HG02852 (cell line): Measurements from ENCODE around the gene PELI2.

Experiments used
- ATAC-seq: cut with Tn5 transposase; IDR thresholded peaks from one replicate; pipeline ENCODE4 v1.9.1; 2021; ENCODE audit warnings: mild to moderate bottlenecking, moderate library complexity; ENCODE audit not compliant: unreplicated experiment

PELI2 gene

DNA sequence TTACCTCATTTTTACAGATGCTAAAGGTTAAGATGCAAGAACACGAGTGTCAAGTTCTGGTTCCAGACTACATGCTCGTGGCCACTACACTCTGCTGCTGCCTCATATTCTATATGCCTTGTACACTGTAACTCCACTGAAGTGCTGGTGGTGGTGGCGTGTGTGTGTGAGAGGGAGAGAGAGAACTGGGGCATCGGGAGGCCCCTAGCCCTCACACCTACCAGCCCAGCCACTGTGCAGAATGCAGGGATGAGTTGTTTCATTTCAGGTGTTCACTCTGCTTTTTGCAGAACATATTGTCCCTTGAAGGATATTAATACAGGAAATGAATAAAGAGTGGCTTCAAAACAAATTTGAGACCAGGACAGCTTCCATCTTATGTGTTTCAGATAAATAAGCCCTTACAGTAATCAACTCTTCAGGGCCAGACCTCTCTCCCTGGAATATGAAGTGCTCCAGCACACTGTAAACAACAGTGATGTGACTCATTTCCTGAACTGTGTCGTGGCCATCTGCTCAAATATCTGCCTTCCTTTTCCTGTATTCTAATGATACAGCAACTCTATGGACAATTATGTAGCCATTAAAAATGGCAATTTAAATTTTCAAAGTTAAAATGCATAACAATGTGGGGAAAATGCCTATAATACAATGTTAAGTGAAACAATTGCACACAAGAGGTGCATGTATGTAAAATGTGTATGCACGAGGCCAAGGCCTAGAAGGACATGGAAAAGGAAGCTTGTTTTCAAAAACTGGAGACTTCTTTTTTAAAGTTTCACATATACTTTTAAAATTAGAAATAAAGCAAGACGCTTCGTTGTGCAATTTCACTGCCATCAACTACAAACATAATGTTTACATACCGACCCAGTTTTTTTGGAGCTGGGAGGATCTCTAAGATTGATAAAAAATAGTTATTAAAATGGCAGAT lies 215.4 kb downstream of the PELI2 start:
- no peak for ATAC-seq

DNA sequence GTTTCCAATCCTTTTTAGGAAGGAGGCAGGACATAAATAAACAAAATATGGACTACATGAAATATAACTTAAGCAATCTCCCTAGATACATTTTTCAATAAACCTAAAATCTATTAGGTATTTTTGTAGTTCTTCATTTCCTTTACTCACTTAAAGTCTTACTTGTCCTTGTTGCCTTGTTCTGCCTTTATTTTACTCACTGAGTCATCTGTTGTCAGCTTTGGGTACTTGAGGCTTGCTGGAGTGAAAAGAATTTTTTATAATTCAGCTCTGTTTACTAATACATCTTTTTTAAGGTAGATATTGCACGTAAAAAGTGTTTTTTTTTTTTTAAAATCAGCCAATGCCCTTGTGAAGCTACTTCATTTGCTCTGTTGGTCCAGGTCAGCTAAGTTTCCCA lies 216.2 kb downstream of the PELI2 start:
- ATAC-seq, result no peak

- ATAC-seq, result no peak
Observed at GRCh38 chr14:56338674-56339073, 220.5 kb downstream of the PELI2 start.

- peak; percentile 62 for ATAC-seq
Observed at GRCh38 chr14:56339855-56340701, 221.9 kb downstream of the PELI2 start.

DNA sequence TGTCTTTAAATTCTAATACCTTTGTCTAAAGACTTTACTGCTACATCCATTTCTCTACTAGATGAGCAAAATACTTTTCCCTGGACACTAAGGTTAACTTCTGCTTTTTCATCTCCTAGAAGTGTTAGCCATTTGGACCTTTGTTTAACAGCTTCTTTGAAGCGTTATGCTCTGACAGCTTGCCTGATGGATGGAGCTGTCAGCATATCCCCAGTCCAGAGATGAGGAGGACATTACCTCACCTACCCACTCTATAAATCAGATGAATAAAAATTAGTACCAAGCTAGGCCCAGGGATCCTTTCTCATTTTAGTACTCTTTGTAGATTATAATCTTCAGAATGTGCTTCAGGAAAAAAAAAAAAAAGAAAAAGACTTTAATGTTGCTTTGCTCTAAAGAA lies 222.7 kb downstream of the PELI2 start:
- no peak for ATAC-seq

- ATAC-seq, result peak; percentile 60
Observed at GRCh38 chr14:56341766-56342493, 223.7 kb downstream of the PELI2 start.

GRCh38 chr14:56342494-56342942 lies 224.3 kb downstream of the PELI2 start:
- peak; percentile 18 for ATAC-seq

- ATAC-seq, result no peak
Observed at GRCh38 chr14:56349960-56350359, 231.7 kb downstream of the PELI2 start.
